NCI-H2107 treated with DMSO at 0.1 percent for 48 hours (cell line): Measurements from ENCODE around the gene SLFN12.
"Not testable (repeated sequence)": the region's sequence is repeated elsewhere in the genome, so short reads cannot be mapped to it uniquely, and the experiment has no call there.

Source experiments
- DNase-seq: peaks from one replicate; lab custom pipeline; 2025; ENCODE audit not compliant: unreplicated experiment; lab: John Stamatoyannopoulos, UW

The SLFN12 gene

DNA sequence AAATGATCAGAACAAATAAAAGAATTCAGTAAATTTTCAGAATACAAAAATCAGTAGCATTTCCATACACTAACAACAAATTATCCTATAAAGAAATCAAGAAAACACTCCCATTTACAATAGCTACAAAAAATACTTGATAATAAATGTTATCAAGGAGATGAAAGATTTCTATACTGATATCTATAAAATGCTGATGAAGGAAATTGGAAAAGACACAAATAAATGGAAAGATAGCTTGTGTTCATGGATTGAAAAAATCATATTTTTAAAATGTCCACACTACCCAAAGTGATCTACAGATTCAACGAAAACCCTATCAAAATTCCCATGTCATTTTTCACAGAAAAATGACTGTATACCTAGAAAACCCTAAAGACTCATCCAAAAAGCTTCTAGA is 18.1 kb downstream of the SLFN12 start:
- no peak for DNase-seq

DNA sequence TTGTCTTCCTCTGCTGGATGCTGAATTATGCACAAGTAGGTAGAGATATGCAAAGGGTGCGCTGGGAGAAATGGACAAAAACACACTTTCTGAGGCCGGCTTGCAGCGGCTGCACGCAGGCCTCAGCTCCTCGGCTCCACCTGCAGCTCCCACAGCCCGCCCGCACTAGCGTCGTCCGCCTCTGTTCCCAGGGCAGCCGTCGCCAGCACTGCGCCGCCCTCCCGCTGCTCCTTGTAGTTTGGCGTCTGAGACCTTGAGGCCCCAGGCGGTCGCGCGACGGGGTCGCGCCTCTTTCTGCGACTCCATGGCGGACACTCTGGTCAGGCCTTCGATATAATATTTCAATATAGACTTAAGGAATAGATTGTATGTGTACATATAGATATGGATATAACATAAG is 24.8 kb downstream of the SLFN12 start:
- no peak for DNase-seq

DNA sequence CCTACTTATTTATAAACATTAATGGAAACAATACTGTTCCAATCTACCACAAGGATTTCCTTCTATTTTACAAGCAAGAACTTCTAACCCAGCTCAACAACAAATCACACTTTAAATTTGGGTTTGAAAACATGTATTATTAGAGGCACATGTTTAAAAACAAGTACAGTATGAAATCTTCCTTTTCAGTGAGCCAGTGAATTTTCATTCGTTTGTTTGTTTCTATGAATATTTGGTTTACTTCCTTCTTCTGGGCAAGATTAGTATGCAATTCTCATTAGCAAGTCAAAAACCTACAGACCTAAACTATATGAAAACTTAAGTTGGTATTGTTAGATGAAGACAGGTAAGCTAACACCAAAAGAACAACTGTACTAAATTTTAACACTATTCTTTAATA is 25.7 kb downstream of the SLFN12 start:
- no peak for DNase-seq

GRCh38 chr17:35404360-35404759 is 27.9 kb downstream of the SLFN12 start:
- DNase-seq = no peak

- DNase-seq = not testable (repeated sequence)
Observed at GRCh38 chr17:35393783-35394182, 38.5 kb downstream of the SLFN12 start.

DNA sequence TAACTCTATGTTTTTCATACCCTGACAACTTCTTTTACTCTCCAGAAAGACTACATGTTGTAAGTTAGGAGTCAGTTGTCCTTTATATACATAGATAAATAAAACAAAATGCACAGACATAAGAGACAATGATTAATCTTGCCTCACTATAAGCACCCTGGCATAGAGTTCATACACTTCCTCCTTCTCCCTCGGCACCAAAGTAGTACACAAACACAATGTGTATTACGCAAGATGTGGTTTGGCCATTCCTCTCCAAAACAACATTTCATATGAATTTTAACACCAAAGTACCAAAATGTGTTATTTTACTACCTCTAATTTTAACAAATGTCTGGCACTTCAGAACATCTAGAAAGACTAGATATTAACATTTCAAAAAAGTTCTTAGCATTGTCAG is 41.6 kb downstream of the SLFN12 start:
- DNase-seq = no peak

DNA sequence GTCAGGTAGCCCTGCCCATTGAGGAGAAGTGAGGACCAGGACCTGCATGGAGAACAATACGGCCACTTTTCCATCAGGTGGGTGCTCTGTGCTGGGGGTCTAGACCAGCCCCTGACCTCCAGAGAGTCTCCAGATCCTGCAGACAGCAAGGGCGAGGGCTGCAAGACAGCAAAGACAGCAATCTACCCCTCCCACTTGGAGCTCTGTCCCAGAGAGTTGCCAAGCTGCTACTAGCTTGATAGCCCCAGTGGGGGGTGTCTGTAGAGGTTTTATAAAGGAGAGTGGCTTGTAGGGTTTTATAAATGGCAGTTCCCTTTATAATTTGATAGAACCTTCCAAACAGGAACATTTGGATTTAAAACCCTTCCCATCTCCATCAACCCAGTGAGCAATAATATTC is 42.1 kb downstream of the SLFN12 start:
- DNase-seq = no peak

- no peak for DNase-seq
Observed at GRCh38 chr17:35387496-35387895, 44.8 kb downstream of the SLFN12 start.

GRCh38 chr17:35377706-35378105 is 54.6 kb downstream of the SLFN12 start:
- no peak for DNase-seq

GRCh38 chr17:35377068-35377467 is 55.2 kb downstream of the SLFN12 start:
- DNase-seq = no peak

DNA sequence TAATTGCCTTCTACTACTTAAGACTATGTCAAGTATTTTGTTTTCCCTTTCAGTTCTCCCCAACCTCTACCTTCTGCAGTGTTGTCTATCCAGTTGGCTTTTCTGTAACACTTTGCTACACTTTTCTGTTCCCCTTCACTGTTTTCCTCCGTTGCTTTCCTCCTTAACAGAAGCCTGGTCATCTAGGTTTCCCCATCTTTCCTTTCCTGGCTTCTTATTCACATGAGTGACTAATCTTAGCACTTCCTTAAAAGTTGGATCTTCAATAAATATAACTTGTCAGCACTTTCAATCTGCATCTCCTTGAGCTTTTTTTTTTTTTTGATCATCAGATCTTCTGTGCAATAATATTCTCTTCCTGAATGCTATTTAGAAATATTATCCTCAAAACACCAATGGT is 56.1 kb downstream of the SLFN12 start:
- no peak for DNase-seq

- DNase-seq = peak; percentile 58
Observed at GRCh38 chr17:35374766-35375344, 57.4 kb downstream of the SLFN12 start.

GRCh38 chr17:35373984-35374765 is 58.1 kb downstream of the SLFN12 start:
- DNase-seq = peak; percentile 70

GRCh38 chr17:35373534-35373983 is 58.7 kb downstream of the SLFN12 start, which contains the start of gene SLFN11:
Gene SLFN11, minus strand, starts transcription at chr17:35373621. Its CDS starts 9,814 bp downstream, at chr17:35363807.
- DNase-seq = peak; percentile 85

GRCh38 chr17:35372846-35373533 is 59.3 kb downstream of the SLFN12 start:
- DNase-seq = peak; percentile 71

- no peak for DNase-seq
Observed at GRCh38 chr17:35371934-35372333, 60.4 kb downstream of the SLFN12 start.

DNA sequence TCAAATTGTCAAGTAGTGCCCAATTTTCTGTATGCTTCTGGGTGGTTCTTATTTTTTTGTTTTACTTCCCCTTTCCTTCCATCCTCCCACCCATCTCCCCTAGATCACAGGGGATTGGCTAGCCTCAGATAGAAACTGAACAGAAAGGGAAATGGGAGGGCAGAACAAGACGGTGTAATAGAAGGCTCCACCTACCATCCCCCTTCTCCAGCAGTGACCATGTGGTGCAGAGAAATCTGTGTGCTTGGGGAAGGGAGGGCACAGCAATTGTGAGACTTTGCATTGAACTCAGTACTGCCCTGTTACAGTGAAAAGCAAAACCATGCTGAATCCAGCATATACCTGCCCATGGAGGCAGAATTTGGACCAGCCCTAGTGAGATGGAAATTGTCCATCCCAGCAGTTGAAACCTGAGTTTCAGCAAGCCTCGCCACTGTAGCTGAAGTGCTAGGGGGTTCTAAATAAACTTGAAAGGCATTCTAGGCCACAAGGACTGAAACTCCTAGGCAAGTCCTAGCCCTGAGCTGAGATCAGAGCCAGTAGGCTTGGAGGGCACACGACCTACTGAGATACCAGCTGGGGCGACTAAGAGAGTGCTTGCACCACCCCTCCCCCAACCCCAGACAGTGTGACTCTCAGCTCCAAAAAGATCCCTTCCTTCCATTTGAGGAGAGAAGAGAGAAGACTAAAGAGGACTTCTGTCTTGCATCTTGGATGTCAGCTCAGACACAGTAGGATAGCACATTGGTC is 64.0 kb downstream of the SLFN12 start:
- no peak for DNase-seq

DNA sequence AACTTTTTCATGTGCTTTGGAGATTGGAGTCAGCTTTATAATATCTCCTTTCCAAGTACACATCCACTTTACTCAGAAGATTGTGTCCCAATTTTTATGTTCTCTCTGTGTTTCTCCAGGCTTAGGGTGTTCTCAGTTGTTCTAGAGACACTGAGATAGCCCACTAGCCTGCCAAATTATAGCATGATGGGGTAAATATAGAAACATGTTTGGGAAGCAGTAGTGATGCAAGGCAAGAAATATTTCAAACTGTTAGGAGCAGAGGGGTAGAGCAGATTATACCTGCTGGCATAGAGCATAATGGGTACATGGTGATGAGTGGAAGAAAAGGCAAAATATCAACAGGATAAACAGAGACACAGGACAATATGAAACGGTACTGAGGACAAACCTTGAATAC is 71.3 kb downstream of the SLFN12 start:
- DNase-seq = no peak
